ENCODE data around the gene GNL3L.

- TF ChIP-seq SP1 (CRISPR knock-in tag; IDR thresholded peaks at IDR 0.05) (no peak), EP300 (IDR thresholded peaks at IDR 0.05; ENCODE audit: low read length) (no peak), TAF15 (IDR thresholded peaks at IDR 0.05; ENCODE audit: low read depth, low read length) (no peak), ZBTB43 (CRISPR knock-in tag; IDR thresholded peaks at IDR 0.05) (no peak)
Measured at GRCh38 chrX:54550821-54551220, 20.8 kb downstream of the GNL3L start.
